K562 (cell line): ENCODE results near the gene CAPN10. TPM values are rescaled to one million over a fixed set of nuclear protein-coding genes. Genes with fewer than 3 reads are reported as not detected.

ENCODE experiments used
- ATAC-seq: fragments of 200-7000 bp; cut with Tn5 transposase; 3 replicates; pipeline ENCODE4 v1.9.1; 2020; ENCODE audit warnings: moderate library complexity
- BruUV-seq: library from RNA; stranded (reverse); fragments of 400-500 nt; replicated peaks from 2 replicates; lab custom pipeline; 2021; lab: Mats Ljungman, UMichigan
- CTCF ChIA-PET: fragments of 300-600 bp; formaldehyde crosslinking; extraction: SDS; loops from one replicate; lab custom pipeline; 2021; ENCODE audit warnings: low intra/inter-chr PET ratio; lab: Yijun Ruan, JAX
- POLR2A ChIA-PET: fragments of 300-600, 350-650 bp; sonication (Branson Sonifier 250); formaldehyde crosslinking; extraction: SDS; loops from one replicate; lab custom pipeline; 2021; ENCODE audit warnings: antibody characterized with exemption, inconsistent platforms; lab: Yijun Ruan, JAX
- DNase-seq, 4 experiments: peaks; one replicate each; pipeline versions ENCODE4 v3.0.0 to v3.0.0-alpha.2; 2011 to 2018; ENCODE audit warnings: low spot score in 3 of 4, mixed read lengths in 3 of 4; ENCODE audit errors: extremely low read depth in 1 of 4
- FAIRE-seq: peaks from 2 replicates; lab custom pipeline; 2011; peaks lifted over from hg19 to GRCh38; lab: Jason Lieb, UNC
- H2AFZ ChIP-seq: 2 replicates; pipeline ENCODE4 v1.6.0; 2011; ENCODE audit warnings: low read depth, low read length, control low read depth, inconsistent platforms
- H3K27ac ChIP-seq: fragments of 200-600 bp; 3 replicates; pipeline ENCODE4 v1.8.0; 2011; ENCODE audit warnings: low read depth, mild to moderate bottlenecking, control low read depth, inconsistent platforms, low read length, moderate library complexity, mixed read lengths; ENCODE audit errors: extremely low read depth
- H3K27me3 ChIP-seq, 2 experiments: fragments of 300-600 bp in 1 of 2; 2 replicates in 1 of 2; 3 replicates in 1 of 2; pipeline versions ENCODE4 v1.6.0 to v1.8.0; 2011; ENCODE audit warnings: inconsistent platforms in 2 of 2, low read length in 2 of 2, mild to moderate bottlenecking in 1 of 2, mixed read lengths in 1 of 2, moderate library complexity in 1 of 2; ENCODE audit not compliant: control insufficient read depth in 2 of 2, insufficient read depth in 2 of 2
- H3K36me3 ChIP-seq: fragments of 300-600 bp; 3 replicates; pipeline ENCODE4 v1.8.0; 2011; ENCODE audit warnings: mild to moderate bottlenecking, low read length, inconsistent platforms; ENCODE audit not compliant: control insufficient read depth, insufficient read depth
- H3K4me1 ChIP-seq, 2 experiments: fragments of 200-600 bp in 1 of 2; replicated peaks in 1 of 2; 2 replicates in 1 of 2; 3 replicates in 1 of 2; pipeline versions ENCODE4 v1.5.1 to v1.8.0; 2011; ENCODE audit warnings: inconsistent platforms in 2 of 2, low read length in 2 of 2, mild to moderate bottlenecking in 1 of 2, mixed read lengths in 1 of 2, moderate library complexity in 1 of 2; ENCODE audit not compliant: control insufficient read depth in 2 of 2, insufficient read depth in 2 of 2
- H3K4me2 ChIP-seq: 2 replicates; pipeline ENCODE4 v1.6.1; 2011; ENCODE audit warnings: low read length, control low read depth, inconsistent platforms, mixed read lengths; ENCODE audit not compliant: insufficient read depth
- H3K4me3 ChIP-seq: fragments of 200-600 bp; sonication (generic), shearing (Covaris generic); 2 replicates; pipeline ENCODE4 v1.5.1; 2016; ENCODE audit warnings: control low read depth, inconsistent platforms
- H3K79me2 ChIP-seq: fragments of 200-600 bp; 3 replicates; pipeline ENCODE4 v1.8.0; 2011; ENCODE audit warnings: low read length, inconsistent platforms; ENCODE audit not compliant: control insufficient read depth, insufficient read depth
- H3K9ac ChIP-seq, 2 experiments: 2 replicates each; pipeline versions ENCODE4 v1.6.0 to v1.6.1; 2011; ENCODE audit warnings: low read depth in 2 of 2, low read length in 2 of 2, control low read depth in 1 of 2, inconsistent platforms in 1 of 2, mild to moderate bottlenecking in 1 of 2, mixed read lengths in 1 of 2; ENCODE audit not compliant: insufficient read depth in 1 of 2
- H3K9me1 ChIP-seq: one replicate; pipeline ENCODE4 v1.6.0; 2011; ENCODE audit warnings: inconsistent platforms, mild to moderate bottlenecking, low read length, moderate library complexity; ENCODE audit not compliant: control insufficient read depth, insufficient read depth
- H3K9me3 ChIP-seq: replicated peaks from 2 replicates; pipeline ENCODE4 v1.5.1; 2011; ENCODE audit warnings: low read depth, low read length, inconsistent platforms; ENCODE audit not compliant: control insufficient read depth, insufficient read depth
- H4K20me1 ChIP-seq: replicated peaks from 2 replicates; pipeline ENCODE4 v1.6.1; 2011; ENCODE audit warnings: low read length, inconsistent platforms, mixed read lengths; ENCODE audit not compliant: control insufficient read depth, insufficient read depth
- BCLAF1 ChIP-seq, 2 experiments: fragments of 450-650 bp in 1 of 2; IDR thresholded peaks; 2 replicates each; pipeline ENCODE4 v1.6.1; 2011 to 2017; ENCODE audit warnings: low read depth in 2 of 2, antibody characterized with exemption in 1 of 2, borderline replicate concordance in 1 of 2, low read length in 1 of 2, mild to moderate bottlenecking in 1 of 2, mixed read lengths in 1 of 2; ENCODE audit not compliant: control insufficient read depth in 1 of 2
- CBFA2T2 ChIP-seq: fragments of 450-650 bp; conservative IDR thresholded peaks from 2 replicates; pipeline ENCODE4 v1.6.1; 2017; ENCODE audit warnings: mild to moderate bottlenecking
- CGGBP1 ChIP-seq: fragments of 250-450 bp; sonication (Bioruptor Pico); IDR thresholded peaks from 2 replicates; pipeline ENCODE4 v1.9.0; 2021; ENCODE audit warnings: mild to moderate bottlenecking
- CREB3L1 ChIP-seq: fragments of 450-650 bp; IDR thresholded peaks from 2 replicates; pipeline ENCODE4 v1.6.1; 2014; ENCODE audit warnings: low read depth, mild to moderate bottlenecking, moderate library complexity, borderline replicate concordance
- E2F1 ChIP-seq: sonication (generic); formaldehyde crosslinking; IDR thresholded peaks from 2 replicates; pipeline ENCODE4 v1.8.1; 2023; ENCODE audit warnings: mild to moderate bottlenecking, missing genetic modification reagents, moderate library complexity
- ETS2 ChIP-seq: IDR thresholded peaks from 2 replicates; pipeline ENCODE4 v1.6.1; 2016; ENCODE audit warnings: borderline replicate concordance, missing genetic modification characterization, mild to moderate bottlenecking, moderate library complexity, missing compliant biosample characterization; ENCODE audit not compliant: poor library complexity, severe bottlenecking
- EZH2 ChIP-seq: IDR thresholded peaks from 2 replicates; pipeline ENCODE4 v1.6.1; 2012; ENCODE audit warnings: low read depth, mild to moderate bottlenecking, inconsistent platforms, low read length, borderline replicate concordance
- FOXJ2 ChIP-seq: fragments of 200-800 bp; sonication (Bioruptor generic); IDR thresholded peaks from 2 replicates; pipeline ENCODE4 v1.6.1; 2016; ENCODE audit warnings: missing genetic modification characterization, missing compliant biosample characterization
- MTA2 ChIP-seq: fragments of 450-650 bp; IDR thresholded peaks from 2 replicates; pipeline ENCODE4 v1.6.1; 2016; ENCODE audit warnings: low read depth
- NR2F6 ChIP-seq: fragments of 450-650 bp; formaldehyde crosslinking; IDR thresholded peaks from 2 replicates; pipeline ENCODE4 v1.4.0; 2020; ENCODE audit warnings: mild to moderate bottlenecking
- SIX5 ChIP-seq, 2 experiments: IDR thresholded peaks; 2 replicates each; pipeline ENCODE4 v1.6.1; 2011; ENCODE audit warnings: low read length in 2 of 2, borderline replicate concordance in 1 of 2, low read depth in 1 of 2, mild to moderate bottlenecking in 1 of 2, moderate library complexity in 1 of 2; ENCODE audit not compliant: insufficient read depth in 1 of 2
- WGBS: fragments of 100-300 bp; shearing (Covaris generic); methylation state at CpG from one replicate; pipeline ENCODE4 v1.1.6; 2016; ENCODE audit warnings: low coverage, mixed read lengths; ENCODE audit not compliant: insufficient coverage; ENCODE audit errors: missing lambda C conversion rate; 5-methylcytosine and 5-hydroxymethylcytosine counted together
- in situ Hi-C: fragments of 300-500 bp; cut with MboI; formaldehyde crosslinking; loops from 4 replicates; pipeline ENCODE4 v1.15.0; 2018; ENCODE audit warnings: inconsistent platforms, mixed read lengths
- intact Hi-C: fragments of 100-400 bp; cut with micrococcal nuclease; formaldehyde crosslinking; loops from 2 replicates; pipeline ENCODE4 v1.14.2; 2022
- polyA plus RNA-seq, 8 experiments: library from polyadenylated mRNA; depleted of rRNA in 4 of 8; stranded (reverse) in 5 of 8; unstranded in 3 of 8; fragments of >200 nt; fragmentation: Nextera tagmentation in 2 of 8; fragmentation: Illumina TruSeq in 1 of 8; extraction: Ambion mirVana in 2 of 8; extraction: Trizol in 1 of 8; gene quantifications; 2 replicates each; pipeline versions ENCODE4 v1.2.1 to v1.2.3, GENCODE V29; 2011 to 2014; ENCODE audit warnings: inconsistent platforms in 1 of 8, missing spikeins in 1 of 8
- total RNA-seq, 7 experiments: library from RNA; depleted of rRNA in 6 of 7; stranded (reverse); fragments of >200 nt in 6 of 7; fragmentation: Illumina TruSeq in 2 of 7; extraction: Trizol in 2 of 7; gene quantifications; 2 replicates each; pipeline versions ENCODE4 v1.2.1 to v1.2.3, GENCODE V29; 2011 to 2021; ENCODE audit warnings: low replicate concordance in 1 of 7

Gene CAPN10
- total and polyA plus RNA-seq, 9 of the 15 experiments (the other 6 are each of a cell fraction or from before 2014, with no cell fraction given) = 0.08 to 26.1 (median 8.4) TPM

- TF ChIP-seq BCLAF1 (IDR thresholded peaks at IDR 0.05; ENCODE audit: borderline replicate concordance in 1 of 2, control insufficient read depth in 1 of 2, low read depth in 2 of 2, low read length in 1 of 2) = no peak
- no peak for TF ChIP-seq CREB3L1
- TF ChIP-seq, all 486 proteins: peak for 0
Measured at GRCh38 chr2:240646900-240647502, 60.5 kb downstream of the CAPN10 start (continued).

GRCh38 chr2:240647503-240648154 is 61.1 kb downstream of the CAPN10 start:
- Histone ChIP-seq H3K9ac (no peak overlapping the region), H3K27ac (no peak overlapping the region), H3K4me2 (no peak overlapping the region), H3K9me1 (no peaks in the 10 kb centered on the region), H3K4me3 (no peak overlapping the region), H3K27me3 (peaks cover 12 to 71% of the 10 kb centered on the region in 2 experiments; a peak in 4 of 5 replicates), H3K9me3 (no peaks in the 10 kb centered on the region), H3K79me2 (no peaks in the 10 kb centered on the region), H3K36me3 (no peaks in the 10 kb centered on the region), H2AFZ (no peak overlapping the region), H4K20me1 (no peaks in the 10 kb centered on the region), H3K4me1 (peaks cover 0 to 7% of the 10 kb centered on the region in 2 experiments; a peak in 1 of 5 replicates)
- in situ Hi-C loops (no loop called here), intact Hi-C loops (no loop called here)
- 13% methylated on average over 20 of the region's 22 CpGs for WGBS
- CTCF ChIA-PET = no interaction called here
- POLR2A ChIA-PET = interaction anchor here (0.7 kb wide), 1 partner anchor 1407 kb away, joined by 5 read pairs; no protein-coding TSS in a partner anchor
- ATAC-seq (no peak), DNase-seq (no peak), FAIRE-seq (no peak)
- no TSS peak for BruUV-seq
- TF ChIP-seq SIX5 (IDR thresholded peaks at IDR 0.05; ENCODE audit: borderline replicate concordance in 1 of 2, insufficient read depth in 1 of 2, low read depth in 1 of 2, low read length in 2 of 2) (no peak), ETS2 (tag) (no peak), CBFA2T2 (no peak), MTA2 (no peak), EZH2 (no peak), E2F1 (no peak), NR2F6 (CRISPR knock-in tag) (no peak), FOXJ2 (tag) (no peak), CGGBP1 (CRISPR knock-in tag) (no peak)
